Measurements from ENCODE around the gene RXRA.

Gene RXRA

GRCh38 chr9:134420281-134420845, 94.1 kb downstream of the RXRA start:
- no peak for DNase-seq

- no peak for DNase-seq
These were observed 94.7 kb downstream of the RXRA start for GRCh38 chr9:134420974-134421432.

GRCh38 chr9:134421888-134422287, 95.6 kb downstream of the RXRA start:
- no peak for DNase-seq

GRCh38 chr9:134422301-134423090, 96.2 kb downstream of the RXRA start:
- DNase-seq: no peak

GRCh38 chr9:134423166-134423565, 96.9 kb downstream of the RXRA start:
- DNase-seq: no peak

- no peak for DNase-seq
These were observed 97.5 kb downstream of the RXRA start for GRCh38 chr9:134423749-134424148.

GRCh38 chr9:134424818-134425217, 98.6 kb downstream of the RXRA start:
- DNase-seq: no peak

GRCh38 chr9:134425401-134425800, 99.1 kb downstream of the RXRA start:
- no peak for DNase-seq

GRCh38 chr9:134425812-134426211, 99.6 kb downstream of the RXRA start:
- DNase-seq: no peak

GRCh38 chr9:134426436-134426835, 100.2 kb downstream of the RXRA start:
- no peak for DNase-seq

GRCh38 chr9:134427153-134427782, 101.0 kb downstream of the RXRA start:
- DNase-seq: no peak

GRCh38 chr9:134428559-134428958, 102.3 kb downstream of the RXRA start:
- DNase-seq: no peak

GRCh38 chr9:134429007-134429406, 102.8 kb downstream of the RXRA start:
- DNase-seq: no peak

GRCh38 chr9:134429481-134429880, 103.2 kb downstream of the RXRA start:
- DNase-seq: no peak

- no peak for DNase-seq
These were observed 104.8 kb downstream of the RXRA start for GRCh38 chr9:134431095-134431494.

GRCh38 chr9:134431626-134432025, 105.4 kb downstream of the RXRA start:
- no peak for DNase-seq

GRCh38 chr9:134432471-134432870, 106.2 kb downstream of the RXRA start:
- no peak for DNase-seq

GRCh38 chr9:134433101-134433500, 106.8 kb downstream of the RXRA start:
- no peak for DNase-seq

GRCh38 chr9:134433909-134434882, 107.9 kb downstream of the RXRA start:
- DNase-seq: no peak

- no peak for DNase-seq
These were observed 108.7 kb downstream of the RXRA start for GRCh38 chr9:134434894-134435506.

GRCh38 chr9:134435550-134436378, 109.5 kb downstream of the RXRA start:
- DNase-seq: no peak

GRCh38 chr9:134436379-134436762, 110.1 kb downstream of the RXRA start:
- no peak for DNase-seq

All from CD4-positive, alpha-beta T cell treated with Interleukin-4 for 1 hour (primary cell).